GM23248 (cell line): Measurements from ENCODE around the gene GRIPAP1. TPM values are rescaled to one million over a fixed set of nuclear protein-coding genes. Genes with fewer than 3 reads are reported as not detected.

ENCODE experiments used
- DNase-seq: peaks from one replicate; pipeline ENCODE4 v3.0.0-alpha.2; 2015
- H2AFZ ChIP-seq: fragments of 200-600 bp; sonication (generic); 2 replicates; pipeline ENCODE4 v1.6.1; 2016; ENCODE audit warnings: antibody characterized with exemption
- H3F3A ChIP-seq: fragments of 200-600 bp; sonication (generic); 2 replicates; pipeline ENCODE4 v1.6.1; 2016; ENCODE audit warnings: mild to moderate bottlenecking, antibody characterized with exemption, mixed run types; ENCODE audit not compliant: insufficient read depth
- H3K27ac ChIP-seq: fragments of 200-600 bp; sonication (generic); 2 replicates; pipeline ENCODE4 v1.5.1; 2016; ENCODE audit warnings: mild to moderate bottlenecking
- H3K27me3 ChIP-seq: fragments of 200-600 bp; sonication (generic); replicated peaks from 2 replicates; pipeline ENCODE4 v1.6.1; 2016; ENCODE audit warnings: mild to moderate bottlenecking; ENCODE audit not compliant: insufficient read depth
- H3K36me3 ChIP-seq: fragments of 200-600 bp; sonication (generic); 2 replicates; pipeline ENCODE4 v1.6.1; 2016; ENCODE audit warnings: low read depth, mild to moderate bottlenecking
- H3K4me1 ChIP-seq: fragments of 200-600 bp; sonication (generic); 2 replicates; pipeline ENCODE4 v1.6.1; 2016; ENCODE audit warnings: mild to moderate bottlenecking; ENCODE audit not compliant: insufficient read depth
- H3K4me2 ChIP-seq: fragments of 200-600 bp; sonication (generic); one replicate; pipeline ENCODE4 v1.6.1; 2016; ENCODE audit warnings: mild to moderate bottlenecking; ENCODE audit not compliant: unreplicated experiment
- H3K4me3 ChIP-seq: fragments of 200-600 bp; sonication (generic); 2 replicates; pipeline ENCODE4 v1.5.1; 2016; ENCODE audit warnings: mild to moderate bottlenecking
- H3K79me2 ChIP-seq: fragments of 200-600 bp; sonication (generic); 2 replicates; pipeline ENCODE4 v1.6.1; 2016; ENCODE audit warnings: mild to moderate bottlenecking; ENCODE audit not compliant: insufficient read depth
- H3K9ac ChIP-seq: fragments of 200-600 bp; sonication (generic); 2 replicates; pipeline ENCODE4 v1.6.1; 2016; ENCODE audit warnings: mild to moderate bottlenecking
- H3K9me2 ChIP-seq: fragments of 200-600 bp; sonication (generic); 2 replicates; pipeline ENCODE4 v1.6.1; 2016; ENCODE audit warnings: mixed run types, mild to moderate bottlenecking, moderate library complexity; ENCODE audit not compliant: insufficient read depth
- H3K9me3 ChIP-seq: fragments of 200-600 bp; sonication (generic); one replicate; pipeline ENCODE4 v1.6.1; 2017; ENCODE audit warnings: low read depth
- H4K20me1 ChIP-seq: fragments of 200-600 bp; sonication (generic); 2 replicates; pipeline ENCODE4 v1.6.0; 2016; ENCODE audit not compliant: insufficient read depth
- EZH2 ChIP-seq: fragments of 200-600 bp; sonication (generic); IDR thresholded peaks from 2 replicates; pipeline ENCODE4 v1.6.1; 2018; ENCODE audit warnings: antibody characterized with exemption, mild to moderate bottlenecking; ENCODE audit not compliant: insufficient read depth, poor library complexity, severe bottlenecking
- EZH2phosphoT487 ChIP-seq: fragments of 200-600 bp; sonication (generic); IDR thresholded peaks from 2 replicates; pipeline ENCODE4 v1.6.1; 2018; ENCODE audit warnings: antibody characterized with exemption, moderate library complexity, mild to moderate bottlenecking, low read depth; ENCODE audit not compliant: insufficient read depth
- WGBS, 2 experiments: methylation state at CpG; one replicate each; pipeline ENCODE4 v1.1.6; 2015 to 2017; ENCODE audit warnings: low lambda C conversion rate in 2 of 2, low coverage in 1 of 2; ENCODE audit errors: missing lambda C conversion rate in 2 of 2; 5-methylcytosine and 5-hydroxymethylcytosine counted together
- in situ Hi-C: fragments of 300-500 bp; cut with MboI; formaldehyde crosslinking; loops from 2 replicates; pipeline ENCODE4 v1.15.0; 2020
- polyA plus RNA-seq: library from polyadenylated mRNA; unstranded; fragments of >200 nt; fragmentation: Nextera tagmentation; extraction: Ambion mirVana; gene quantifications from 2 replicates; pipeline ENCODE4 v1.2.1, GENCODE V29; 2016
- total RNA-seq: library from RNA; depleted of rRNA; stranded (reverse); fragments of >200 nt; shearing (Covaris generic); gene quantifications from 2 replicates; pipeline ENCODE4 v1.2.3, GENCODE V29; 2014

The GRIPAP1 gene
- total and polyA plus RNA-seq, 2 experiments from 2014 or later: 16.5 TPM

- no peak overlapping the region for H2AFZ ChIP-seq
- H3K27ac ChIP-seq: no peak overlapping the region
- no peak for TF ChIP-seq EZH2
- TF ChIP-seq EZH2phosphoT487: no peak
- no peak overlapping the region for H3K4me2 ChIP-seq
- 29 to 62% methylated on average over 1 to 2 of the region's 2 CpGs for WGBS, 2 experiments
- no peaks in the 10 kb centered on the region for H4K20me1 ChIP-seq
- no peaks in the 10 kb centered on the region for H3K9me2 ChIP-seq
- H3K36me3 ChIP-seq: no peaks in the 10 kb centered on the region
- no peaks in the 10 kb centered on the region for H3F3A ChIP-seq
- peaks cover 83% of the 10 kb centered on the region for H3K79me2 ChIP-seq
- H3K9ac ChIP-seq: no peak overlapping the region
- no peak overlapping the region for H3K4me3 ChIP-seq
- no peaks in the 10 kb centered on the region for H3K9me3 ChIP-seq
- no peak for DNase-seq
- in situ Hi-C loops: loop anchor here (25.0 kb wide), 1 partner anchor 97 kb away; the partner anchor contains the start of gene TFE3
- H3K4me1 ChIP-seq: no peaks in the 10 kb centered on the region
- no peaks in the 10 kb centered on the region for H3K27me3 ChIP-seq
Measured at GRCh38 chrX:48940404-48940955, 61.6 kb downstream of the GRIPAP1 start.

- TF ChIP-seq EZH2 (no peak), EZH2phosphoT487 (no peak)
- Histone ChIP-seq H4K20me1 (no peaks in the 10 kb centered on the region), H3K9me3 (no peaks in the 10 kb centered on the region)
Measured at GRCh38 chrX:48939524-48940228, 62.4 kb downstream of the GRIPAP1 start.

GRCh38 chrX:48938721-48939425, 63.2 kb downstream of the GRIPAP1 start:
- DNase-seq: no peak
- Histone ChIP-seq H3K79me2 (peaks cover 74% of the 10 kb centered on the region), H2AFZ (no peak overlapping the region), H3F3A (no peaks in the 10 kb centered on the region), H3K27ac (no peak overlapping the region), H4K20me1 (no peaks in the 10 kb centered on the region), H3K9me3 (no peaks in the 10 kb centered on the region), H3K9ac (no peak overlapping the region), H3K9me2 (no peaks in the 10 kb centered on the region), H3K4me3 (no peak overlapping the region), H3K4me2 (no peak overlapping the region), H3K4me1 (no peaks in the 10 kb centered on the region), H3K36me3 (no peaks in the 10 kb centered on the region), H3K27me3 (no peaks in the 10 kb centered on the region)
- in situ Hi-C loops: loop anchor here (25.0 kb wide), 1 partner anchor 98 kb away; the partner anchor contains the start of gene TFE3
- no peak for TF ChIP-seq EZH2phosphoT487
- no peak for TF ChIP-seq EZH2
- 38 to 40% methylated on average over 1 of the region's 1 CpG for WGBS, 2 experiments

More at GRCh38 chrX:48939524-48940228, 62.4 kb downstream of the GRIPAP1 start:
- no peak overlapping the region for H3K9ac ChIP-seq
- no peak overlapping the region for H3K4me2 ChIP-seq
- 65 to 90% methylated on average over 2 to 3 of the region's 3 CpGs for WGBS, 2 experiments
- H3K36me3 ChIP-seq: no peaks in the 10 kb centered on the region
- no peak overlapping the region for H3K27ac ChIP-seq
- H3K9me2 ChIP-seq: no peaks in the 10 kb centered on the region
- in situ Hi-C loops: loop anchor here (25.0 kb wide), 1 partner anchor 98 kb away; the partner anchor contains the start of gene TFE3
- DNase-seq: no peak
- no peaks in the 10 kb centered on the region for H3K4me1 ChIP-seq
- H3F3A ChIP-seq: no peaks in the 10 kb centered on the region
- H3K79me2 ChIP-seq: peaks cover 82% of the 10 kb centered on the region
- H2AFZ ChIP-seq: no peak overlapping the region
- no peak overlapping the region for H3K4me3 ChIP-seq
- H3K27me3 ChIP-seq: no peaks in the 10 kb centered on the region

- Histone ChIP-seq H3K9me3 (no peaks in the 10 kb centered on the region), H3K4me2 (no peak overlapping the region), H3K27ac (no peak overlapping the region), H3K36me3 (no peaks in the 10 kb centered on the region), H3K27me3 (no peaks in the 10 kb centered on the region), H3F3A (no peaks in the 10 kb centered on the region), H3K4me1 (no peaks in the 10 kb centered on the region), H3K9ac (no peak overlapping the region), H3K9me2 (no peaks in the 10 kb centered on the region), H4K20me1 (no peaks in the 10 kb centered on the region), H3K4me3 (no peak overlapping the region), H3K79me2 (peaks cover 59% of the 10 kb centered on the region), H2AFZ (no peak overlapping the region)
- in situ Hi-C loops: loop anchor here (25.0 kb wide), 1 partner anchor 100 kb away; the partner anchor contains the start of gene TFE3
- TF ChIP-seq EZH2 (no peak), EZH2phosphoT487 (no peak)
- peak; percentile 18 for DNase-seq
- 60 to 80% methylated on average over 4 to 9 of the region's 9 CpGs for WGBS, 2 experiments
Measured at GRCh38 chrX:48937054-48937907, 64.8 kb downstream of the GRIPAP1 start.
